Neural crest cell (in vitro differentiated cells): Measurements from ENCODE around the gene GTPBP6. TPM values are rescaled to one million over a fixed set of nuclear protein-coding genes. Genes with fewer than 3 reads are reported as not detected.

Experiments used
- DNase-seq: peaks from one replicate; pipeline ENCODE4 v3.0.0; 2021; ENCODE audit warnings: low read depth, mixed read lengths, low spot score
- H3K27ac Mint-ChIP-seq: one replicate; pipeline ENCODE4 v1.8.0; 2021; ENCODE audit warnings: mild to moderate bottlenecking, mixed read lengths; ENCODE audit not compliant: unreplicated experiment
- H3K27me3 Mint-ChIP-seq: 2 replicates; pipeline ENCODE4 v1.8.0; 2021; ENCODE audit warnings: low read depth, mild to moderate bottlenecking, mixed read lengths
- H3K36me3 Mint-ChIP-seq: 2 replicates; pipeline ENCODE4 v1.8.0; 2021; ENCODE audit warnings: low read depth, mild to moderate bottlenecking, mixed read lengths
- H3K4me1 Mint-ChIP-seq: 2 replicates; pipeline ENCODE4 v1.8.0; 2021; ENCODE audit warnings: mixed read lengths
- H3K4me3 Mint-ChIP-seq: one replicate; pipeline ENCODE4 v1.8.0; 2021; ENCODE audit warnings: mild to moderate bottlenecking, mixed read lengths
- H3K9me3 Mint-ChIP-seq: 2 replicates; pipeline ENCODE4 v1.8.0; 2021; ENCODE audit warnings: mixed read lengths
- total RNA-seq: library from RNA; stranded (reverse); gene quantifications from 2 replicates; pipeline ENCODE4 v1.2.1, GENCODE V29; 2021
- TF ChIP-seq, protein P1 (sequence below): fragments of 200-600 bp; sonication (generic); conservative IDR thresholded peaks from 2 replicates; pipeline ENCODE4 v1.5.0; 2021; ENCODE audit warnings: antibody characterized with exemption, mild to moderate bottlenecking

Gene GTPBP6
- total RNA-seq, 1 donor from 2014 or later, result 81.9 TPM

DNA sequence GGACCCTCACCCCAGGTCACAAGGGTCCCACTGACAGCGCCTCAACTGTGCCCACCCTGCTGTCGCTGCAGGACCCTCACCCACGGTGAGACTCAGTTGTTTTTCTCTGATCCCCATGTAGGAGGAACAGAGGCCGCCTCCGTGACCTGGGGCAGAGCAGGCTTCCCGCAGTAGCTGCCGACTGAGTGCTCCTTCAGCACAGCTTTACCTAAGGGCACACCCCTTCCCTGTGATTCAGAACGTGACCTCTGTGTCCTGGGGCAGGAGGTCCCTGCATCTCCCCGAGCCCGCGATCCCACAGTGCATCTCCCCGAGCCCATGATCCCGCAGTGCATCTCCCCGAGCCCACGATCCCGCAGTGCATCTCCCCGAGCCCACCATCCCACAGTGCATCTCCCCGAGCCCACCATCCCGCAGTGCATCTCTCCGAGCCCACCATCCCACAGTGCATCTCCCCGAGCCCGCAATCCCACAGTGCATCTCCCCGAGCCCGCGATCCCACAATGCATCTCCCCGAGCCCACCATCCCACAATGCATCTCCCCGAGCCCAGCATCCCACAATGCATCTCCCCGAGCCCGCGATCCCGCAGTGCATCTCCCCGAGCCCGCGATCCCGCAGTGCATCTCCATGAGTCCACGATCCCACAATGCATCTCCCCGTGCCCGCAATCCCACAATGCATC is 44.5 kb upstream of the GTPBP6 start:
- Mint-ChIP-seq H3K4me3 (no peak overlapping the region), H3K9me3 (peaks cover 6% of the 10 kb centered on the region), H3K36me3 (peaks cover 43% of the 10 kb centered on the region), H3K27me3 (no peaks in the 10 kb centered on the region), H3K4me1 (peaks cover 5% of the 10 kb centered on the region), H3K27ac (peak overlapping the region; percentile 35)
- TF ChIP-seq, protein P1, sequence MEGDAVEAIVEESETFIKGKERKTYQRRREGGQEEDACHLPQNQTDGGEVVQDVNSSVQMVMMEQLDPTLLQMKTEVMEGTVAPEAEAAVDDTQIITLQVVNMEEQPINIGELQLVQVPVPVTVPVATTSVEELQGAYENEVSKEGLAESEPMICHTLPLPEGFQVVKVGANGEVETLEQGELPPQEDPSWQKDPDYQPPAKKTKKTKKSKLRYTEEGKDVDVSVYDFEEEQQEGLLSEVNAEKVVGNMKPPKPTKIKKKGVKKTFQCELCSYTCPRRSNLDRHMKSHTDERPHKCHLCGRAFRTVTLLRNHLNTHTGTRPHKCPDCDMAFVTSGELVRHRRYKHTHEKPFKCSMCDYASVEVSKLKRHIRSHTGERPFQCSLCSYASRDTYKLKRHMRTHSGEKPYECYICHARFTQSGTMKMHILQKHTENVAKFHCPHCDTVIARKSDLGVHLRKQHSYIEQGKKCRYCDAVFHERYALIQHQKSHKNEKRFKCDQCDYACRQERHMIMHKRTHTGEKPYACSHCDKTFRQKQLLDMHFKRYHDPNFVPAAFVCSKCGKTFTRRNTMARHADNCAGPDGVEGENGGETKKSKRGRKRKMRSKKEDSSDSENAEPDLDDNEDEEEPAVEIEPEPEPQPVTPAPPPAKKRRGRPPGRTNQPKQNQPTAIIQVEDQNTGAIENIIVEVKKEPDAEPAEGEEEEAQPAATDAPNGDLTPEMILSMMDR, result no peak
- DNase-seq, result no peak

DNA sequence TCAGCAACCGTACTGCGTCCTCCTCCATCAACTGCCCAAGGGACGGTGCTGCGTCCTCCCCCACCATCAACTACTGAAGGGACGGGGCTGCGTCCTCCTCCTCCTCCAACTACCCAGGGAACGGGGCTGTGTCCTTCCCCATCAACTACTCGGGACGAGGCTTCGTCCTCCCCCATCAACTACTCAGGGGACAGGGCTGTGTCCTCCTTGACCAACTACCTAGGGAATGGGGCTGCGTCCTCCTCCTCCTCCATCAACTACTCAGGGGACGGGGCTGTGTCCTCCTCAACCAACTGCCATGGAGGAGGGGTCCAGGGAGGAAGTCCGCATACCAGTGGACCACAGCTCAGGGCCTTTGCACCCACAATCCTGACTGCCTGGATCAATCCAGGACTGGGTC is 43.8 kb upstream of the GTPBP6 start:
- Mint-ChIP-seq H3K4me1 (peaks cover 6% of the 10 kb centered on the region), H3K27me3 (no peaks in the 10 kb centered on the region), H3K36me3 (peaks cover 48% of the 10 kb centered on the region), H3K4me3 (no peak overlapping the region), H3K27ac (no peak overlapping the region), H3K9me3 (peaks cover 6% of the 10 kb centered on the region)
- no peak for DNase-seq
- TF ChIP-seq, protein P1, result no peak

DNA sequence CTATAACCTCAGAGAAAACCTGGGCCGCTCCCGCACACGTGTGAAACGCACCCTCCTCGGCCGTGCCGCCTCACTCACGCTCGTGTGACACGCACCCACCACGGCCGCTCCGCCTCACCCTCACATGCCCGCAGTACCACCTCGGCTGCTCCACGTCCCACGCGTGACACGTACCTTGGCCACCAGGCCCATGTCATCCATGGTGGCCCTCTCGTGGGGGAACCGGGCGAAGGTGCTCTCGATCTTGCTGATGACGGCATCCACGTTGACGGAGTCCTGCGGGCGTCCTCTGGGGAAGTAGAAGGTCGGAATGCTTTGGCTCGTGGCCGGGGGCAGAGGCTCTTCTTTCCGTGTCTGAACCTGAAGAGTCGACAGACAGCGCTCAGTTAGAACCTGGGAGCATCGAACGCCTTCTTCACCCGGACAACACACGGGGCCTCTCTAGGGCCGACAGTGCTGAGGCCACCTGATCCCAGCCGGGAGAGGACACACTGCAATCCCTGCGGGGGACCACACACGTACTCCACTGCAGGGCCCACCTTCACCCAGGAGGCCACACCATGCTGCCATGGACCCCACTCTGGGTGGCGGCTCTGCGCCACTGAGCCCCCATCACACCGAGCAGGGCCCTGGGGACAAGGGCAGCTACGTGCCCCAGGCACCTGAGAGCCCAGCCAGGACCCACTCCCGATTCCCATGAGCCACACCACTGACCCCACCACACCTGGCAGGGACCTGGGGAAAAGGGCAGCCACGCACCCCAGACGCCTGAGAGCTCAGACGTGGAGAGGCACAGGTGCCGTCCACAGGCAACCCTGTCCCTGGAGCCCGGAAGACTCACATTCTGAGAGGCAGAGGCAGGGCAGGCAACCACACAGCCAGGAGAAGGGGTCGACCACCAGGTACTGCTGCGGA is 42.9 kb upstream of the GTPBP6 start:
- peaks cover 14% of the 10 kb centered on the region for H3K4me1 Mint-ChIP-seq
- H3K4me3 Mint-ChIP-seq, result no peak overlapping the region
- peaks cover 6% of the 10 kb centered on the region for H3K9me3 Mint-ChIP-seq
- no peak overlapping the region for H3K27ac Mint-ChIP-seq
- no peak for DNase-seq
- no peaks in the 10 kb centered on the region for H3K27me3 Mint-ChIP-seq
- H3K36me3 Mint-ChIP-seq, result peaks cover 54% of the 10 kb centered on the region
- TF ChIP-seq, protein P1, result no peak

DNA sequence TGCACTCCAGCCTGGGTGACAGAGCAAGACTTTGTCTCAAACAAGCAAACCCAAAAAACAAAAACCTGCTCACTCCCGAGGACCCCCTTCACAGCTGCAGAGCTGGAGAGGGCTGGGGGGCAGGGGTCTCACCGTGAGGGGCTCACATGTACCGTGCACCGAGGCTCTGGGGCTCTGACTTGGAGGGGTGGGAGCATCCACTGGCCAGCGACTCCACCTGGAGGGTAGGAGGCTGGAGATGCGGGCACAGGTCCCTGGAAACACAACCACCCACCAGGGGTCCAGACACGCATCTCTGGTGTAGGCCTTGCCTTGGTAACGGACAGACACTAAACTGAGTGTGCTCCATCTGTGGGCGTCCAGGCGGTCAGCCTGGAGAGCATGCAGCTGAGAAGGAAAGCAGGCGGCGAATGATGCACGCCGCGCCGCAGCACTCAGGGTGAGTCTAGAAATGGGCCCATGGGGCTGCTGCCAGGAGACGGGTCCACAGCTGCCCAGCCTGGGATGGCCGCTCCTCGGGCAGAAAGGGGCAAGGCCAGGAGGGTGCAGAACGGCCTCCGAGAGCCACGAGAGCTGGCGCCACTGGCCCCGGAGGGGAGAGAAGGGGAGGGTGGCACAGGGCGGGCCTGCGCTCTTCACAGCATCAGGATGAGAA is 42.0 kb upstream of the GTPBP6 start:
- H3K9me3 Mint-ChIP-seq, result peaks cover 6% of the 10 kb centered on the region
- TF ChIP-seq, protein P1, result no peak
- peaks cover 58% of the 10 kb centered on the region for H3K36me3 Mint-ChIP-seq
- peaks cover 19% of the 10 kb centered on the region for H3K4me1 Mint-ChIP-seq
- DNase-seq, result no peak
- H3K27me3 Mint-ChIP-seq, result no peaks in the 10 kb centered on the region
- H3K27ac Mint-ChIP-seq, result no peak overlapping the region
- no peak overlapping the region for H3K4me3 Mint-ChIP-seq

DNA sequence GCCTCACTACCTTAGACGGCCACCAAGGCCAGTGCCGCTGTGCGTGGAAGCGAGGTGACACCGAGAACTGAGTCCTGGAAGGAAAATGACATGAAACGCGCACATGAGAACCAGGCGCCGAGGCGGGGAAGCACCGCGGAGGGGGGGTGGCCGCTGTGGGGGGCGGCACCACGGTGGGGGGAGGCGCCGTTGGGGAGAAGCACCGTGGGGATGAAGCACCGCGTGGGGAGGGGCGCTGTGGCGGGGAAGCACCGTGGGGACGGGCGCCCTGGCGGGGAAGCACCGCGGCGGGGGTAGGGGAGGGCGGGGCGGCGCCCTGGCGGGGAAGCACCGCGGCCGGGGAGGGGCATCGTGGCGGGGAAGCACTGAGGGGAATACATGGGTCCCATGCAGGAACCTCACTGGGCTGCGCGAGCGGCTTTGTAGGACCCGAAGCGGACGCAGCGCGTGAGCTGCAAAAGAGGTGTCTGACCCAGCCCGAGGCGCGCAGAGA is 40.1 kb upstream of the GTPBP6 start:
- H3K9me3 Mint-ChIP-seq, result peaks cover 6% of the 10 kb centered on the region
- TF ChIP-seq, protein P1, result no peak
- no peak overlapping the region for H3K27ac Mint-ChIP-seq
- H3K36me3 Mint-ChIP-seq, result peaks cover 61% of the 10 kb centered on the region
- H3K4me1 Mint-ChIP-seq, result peaks cover 29% of the 10 kb centered on the region
- H3K4me3 Mint-ChIP-seq, result no peak overlapping the region
- DNase-seq, result no peak
- no peaks in the 10 kb centered on the region for H3K27me3 Mint-ChIP-seq
